Hepatocyte (in vitro differentiated cells): ENCODE results near the gene PPP4R1. TPM values are rescaled to one million over a fixed set of nuclear protein-coding genes. Genes with fewer than 3 reads are reported as not detected.

Experiments used
- DNase-seq: peaks from one replicate; pipeline ENCODE4 v3.0.0-alpha.2; 2016; ENCODE audit warnings: low spot score
- H2AFZ ChIP-seq: fragments of 200-600 bp; sonication (generic); 2 replicates; pipeline ENCODE4 v1.6.0; 2016; ENCODE audit warnings: antibody characterized with exemption, mild to moderate bottlenecking
- H3K27ac ChIP-seq: fragments of 200-600 bp; sonication (generic); 2 replicates; pipeline ENCODE4 v1.5.1; 2016; ENCODE audit warnings: mild to moderate bottlenecking
- H3K27me3 ChIP-seq: fragments of 200-600 bp; sonication (generic); 2 replicates; pipeline ENCODE4 v1.6.1; 2016
- H3K36me3 ChIP-seq: fragments of 200-600 bp; sonication (generic); replicated peaks from 2 replicates; pipeline ENCODE4 v1.5.1; 2016; ENCODE audit warnings: low read depth; ENCODE audit not compliant: insufficient read depth
- H3K4me1 ChIP-seq: fragments of 200-600 bp; sonication (generic); 2 replicates; pipeline ENCODE4 v1.5.1; 2016; ENCODE audit warnings: mild to moderate bottlenecking, moderate library complexity; ENCODE audit not compliant: insufficient read depth
- H3K4me2 ChIP-seq: fragments of 200-600 bp; sonication (generic); 2 replicates; pipeline ENCODE4 v1.6.0; 2016
- H3K4me3 ChIP-seq: fragments of 200-600 bp; sonication (generic); 2 replicates; pipeline ENCODE4 v1.5.1; 2016; ENCODE audit warnings: mild to moderate bottlenecking
- H3K79me2 ChIP-seq: fragments of 200-600 bp; sonication (generic); 2 replicates; pipeline ENCODE4 v1.6.0; 2017; ENCODE audit warnings: mild to moderate bottlenecking
- H3K9me2 ChIP-seq: fragments of 200-600 bp; sonication (generic); replicated peaks from 2 replicates; pipeline ENCODE4 v1.6.0; 2017; ENCODE audit warnings: mild to moderate bottlenecking; ENCODE audit not compliant: insufficient read depth
- H3K9me3 ChIP-seq: fragments of 200-600 bp; sonication (generic); 2 replicates; pipeline ENCODE4 v1.5.1; 2016; ENCODE audit warnings: low read depth, mild to moderate bottlenecking
- H4K20me1 ChIP-seq: fragments of 200-600 bp; sonication (generic); 2 replicates; pipeline ENCODE4 v1.6.0; 2016; ENCODE audit warnings: mild to moderate bottlenecking; ENCODE audit not compliant: insufficient read depth, poor library complexity, severe bottlenecking
- EZH2 ChIP-seq: fragments of 200-600 bp; sonication (generic); IDR thresholded peaks from 2 replicates; pipeline ENCODE4 v1.6.1; 2016; ENCODE audit warnings: antibody characterized with exemption, mild to moderate bottlenecking, borderline replicate concordance
- EZH2phosphoT487 ChIP-seq: fragments of 200-600 bp; sonication (generic); IDR thresholded peaks from one replicate; pipeline ENCODE4 v1.6.1; 2018; ENCODE audit warnings: antibody characterized with exemption, mild to moderate bottlenecking, low read depth, moderate library complexity; ENCODE audit not compliant: unreplicated experiment, severe bottlenecking
- WGBS: methylation state at CpG from one replicate; pipeline ENCODE4 v1.1.6; 2016; ENCODE audit warnings: low lambda C conversion rate; ENCODE audit errors: missing lambda C conversion rate; 5-methylcytosine and 5-hydroxymethylcytosine counted together
- polyA plus RNA-seq: library from polyadenylated mRNA; unstranded; fragments of >200 nt; fragmentation: Nextera tagmentation; extraction: Ambion mirVana; gene quantifications from 2 replicates; pipeline ENCODE4 v1.2.1, GENCODE V29; 2016
- total RNA-seq: library from RNA; depleted of rRNA; stranded (reverse); fragments of >200 nt; gene quantifications from 2 replicates; pipeline ENCODE4 v1.2.3, GENCODE V29; 2014
- TF ChIP-seq, protein P1 (sequence below): fragments of 200-600 bp; sonication (generic); IDR thresholded peaks from 2 replicates; pipeline ENCODE4 v1.5.1; 2016; ENCODE audit warnings: antibody characterized with exemption, mild to moderate bottlenecking; ENCODE audit not compliant: poor library complexity

The PPP4R1 gene
- total and polyA plus RNA-seq, 2 experiments from 2014 or later: 34.5 to 93.6 TPM

DNA sequence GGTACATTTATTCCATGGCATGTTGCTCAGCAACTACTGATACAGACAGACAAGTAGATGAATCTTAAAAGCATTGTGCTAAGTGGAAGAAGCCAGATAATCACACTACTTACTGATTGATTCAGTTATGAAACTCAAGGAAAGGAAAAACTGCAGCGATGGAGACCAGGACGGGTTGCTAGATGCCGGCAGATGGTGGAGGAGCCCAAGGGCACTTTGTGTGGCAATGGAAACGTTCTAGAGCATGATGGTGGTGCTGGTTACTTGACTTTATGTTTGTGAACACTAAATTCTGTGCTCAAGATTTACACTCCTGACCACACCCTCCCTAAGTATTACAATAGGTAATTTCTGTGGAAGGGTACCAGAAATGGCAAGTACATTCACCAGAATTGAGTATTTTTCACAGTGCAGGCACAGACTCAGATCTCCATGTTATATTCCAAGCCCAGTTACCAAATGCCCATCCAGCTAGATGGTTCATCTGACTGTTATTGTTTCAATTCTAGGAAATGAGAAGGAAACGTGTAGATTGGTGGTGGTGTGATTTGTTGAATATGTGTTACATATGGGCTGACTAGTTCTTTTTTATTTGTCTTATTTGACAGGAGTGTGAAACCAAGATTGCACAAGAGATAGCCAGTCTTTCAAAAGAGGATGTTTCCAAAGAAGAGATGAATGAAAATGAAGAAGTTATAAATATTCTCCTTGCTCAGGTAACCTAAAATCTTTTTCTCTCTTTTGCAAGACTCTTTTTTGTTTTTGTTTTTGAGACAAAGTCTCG lies 83.9 kb downstream of the PPP4R1 start:
- H3K9me3 ChIP-seq: no peaks in the 10 kb centered on the region
- no peak for DNase-seq
- H3K79me2 ChIP-seq: no peaks in the 10 kb centered on the region
- H3K27me3 ChIP-seq: no peaks in the 10 kb centered on the region
- H3K9me2 ChIP-seq: no peaks in the 10 kb centered on the region
- no peak overlapping the region for H3K27ac ChIP-seq
- H3K4me2 ChIP-seq: no peak overlapping the region
- peaks cover under 1% of the 10 kb centered on the region for H3K4me1 ChIP-seq
- H3K4me3 ChIP-seq: no peak overlapping the region
- H2AFZ ChIP-seq: no peak overlapping the region
- TF ChIP-seq, protein P1, sequence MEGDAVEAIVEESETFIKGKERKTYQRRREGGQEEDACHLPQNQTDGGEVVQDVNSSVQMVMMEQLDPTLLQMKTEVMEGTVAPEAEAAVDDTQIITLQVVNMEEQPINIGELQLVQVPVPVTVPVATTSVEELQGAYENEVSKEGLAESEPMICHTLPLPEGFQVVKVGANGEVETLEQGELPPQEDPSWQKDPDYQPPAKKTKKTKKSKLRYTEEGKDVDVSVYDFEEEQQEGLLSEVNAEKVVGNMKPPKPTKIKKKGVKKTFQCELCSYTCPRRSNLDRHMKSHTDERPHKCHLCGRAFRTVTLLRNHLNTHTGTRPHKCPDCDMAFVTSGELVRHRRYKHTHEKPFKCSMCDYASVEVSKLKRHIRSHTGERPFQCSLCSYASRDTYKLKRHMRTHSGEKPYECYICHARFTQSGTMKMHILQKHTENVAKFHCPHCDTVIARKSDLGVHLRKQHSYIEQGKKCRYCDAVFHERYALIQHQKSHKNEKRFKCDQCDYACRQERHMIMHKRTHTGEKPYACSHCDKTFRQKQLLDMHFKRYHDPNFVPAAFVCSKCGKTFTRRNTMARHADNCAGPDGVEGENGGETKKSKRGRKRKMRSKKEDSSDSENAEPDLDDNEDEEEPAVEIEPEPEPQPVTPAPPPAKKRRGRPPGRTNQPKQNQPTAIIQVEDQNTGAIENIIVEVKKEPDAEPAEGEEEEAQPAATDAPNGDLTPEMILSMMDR: no peak
- TF ChIP-seq EZH2phosphoT487 (no peak), EZH2 (no peak)
- H4K20me1 ChIP-seq: no peaks in the 10 kb centered on the region
- WGBS: 94% methylated on average over 6 of the region's 6 CpGs
- H3K36me3 ChIP-seq: no peaks in the 10 kb centered on the region

DNA sequence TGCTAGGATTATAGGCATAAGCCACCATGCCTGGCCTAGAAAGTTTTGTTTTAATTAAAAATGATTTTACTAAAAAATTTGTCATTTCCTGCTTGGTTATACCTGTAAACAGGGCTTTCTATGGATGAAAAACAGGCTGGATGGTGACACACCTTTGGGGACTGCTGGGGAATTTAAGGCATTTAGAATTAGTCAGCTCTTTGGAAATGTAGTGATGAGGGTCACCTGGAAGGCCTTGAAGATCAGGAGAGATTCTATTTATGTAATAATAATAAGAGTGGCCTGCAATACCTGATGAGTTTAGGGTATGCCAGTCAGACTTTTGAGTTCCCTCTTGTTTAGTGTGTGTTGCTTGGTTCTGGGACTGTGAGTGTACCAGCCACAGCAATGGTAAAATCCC lies 87.9 kb downstream of the PPP4R1 start:
- H3K4me2 ChIP-seq: no peak overlapping the region
- DNase-seq: no peak
- H3K9me3 ChIP-seq: no peaks in the 10 kb centered on the region
- H3K4me1 ChIP-seq: no peaks in the 10 kb centered on the region
- no peak overlapping the region for H3K27ac ChIP-seq
- H4K20me1 ChIP-seq: no peaks in the 10 kb centered on the region
- TF ChIP-seq EZH2: no peak
- TF ChIP-seq, protein P1: no peak
- no peak for TF ChIP-seq EZH2phosphoT487
- H3K4me3 ChIP-seq: no peak overlapping the region
- no peaks in the 10 kb centered on the region for H3K9me2 ChIP-seq
- H3K79me2 ChIP-seq: no peaks in the 10 kb centered on the region
- H3K27me3 ChIP-seq: no peaks in the 10 kb centered on the region
- no peaks in the 10 kb centered on the region for H3K36me3 ChIP-seq
- H2AFZ ChIP-seq: no peak overlapping the region

DNA sequence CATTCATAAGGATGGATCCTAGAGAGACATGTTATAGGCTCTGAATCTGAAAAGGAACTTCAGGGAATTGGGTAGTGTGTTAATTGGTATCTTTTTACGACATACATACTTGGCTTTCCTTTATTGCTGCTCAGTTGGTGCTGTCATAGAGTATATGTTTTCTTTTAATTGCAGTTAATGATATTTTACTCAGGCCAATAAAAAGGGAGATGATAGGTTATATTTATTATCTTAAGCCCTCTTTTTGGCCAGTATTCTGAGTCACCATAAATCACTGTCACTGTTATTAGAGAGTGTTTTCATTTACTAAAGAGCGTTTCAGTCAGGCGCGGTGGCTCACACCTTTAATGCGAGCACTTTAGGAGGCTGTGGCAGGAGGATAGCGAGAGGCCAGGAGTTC lies 91.4 kb downstream of the PPP4R1 start:
- no peaks in the 10 kb centered on the region for H3K9me2 ChIP-seq
- H3K4me1 ChIP-seq: no peaks in the 10 kb centered on the region
- H3K36me3 ChIP-seq: no peaks in the 10 kb centered on the region
- no peak overlapping the region for H3K4me3 ChIP-seq
- 93% methylated on average over 6 of the region's 6 CpGs for WGBS
- TF ChIP-seq, protein P1: no peak
- TF ChIP-seq EZH2phosphoT487 (no peak), EZH2 (no peak)
- no peaks in the 10 kb centered on the region for H3K9me3 ChIP-seq
- no peak overlapping the region for H2AFZ ChIP-seq
- H3K27ac ChIP-seq: no peak overlapping the region
- H3K79me2 ChIP-seq: no peaks in the 10 kb centered on the region
- no peak for DNase-seq
- no peaks in the 10 kb centered on the region for H3K27me3 ChIP-seq
- H4K20me1 ChIP-seq: no peaks in the 10 kb centered on the region
- H3K4me2 ChIP-seq: no peak overlapping the region

DNA sequence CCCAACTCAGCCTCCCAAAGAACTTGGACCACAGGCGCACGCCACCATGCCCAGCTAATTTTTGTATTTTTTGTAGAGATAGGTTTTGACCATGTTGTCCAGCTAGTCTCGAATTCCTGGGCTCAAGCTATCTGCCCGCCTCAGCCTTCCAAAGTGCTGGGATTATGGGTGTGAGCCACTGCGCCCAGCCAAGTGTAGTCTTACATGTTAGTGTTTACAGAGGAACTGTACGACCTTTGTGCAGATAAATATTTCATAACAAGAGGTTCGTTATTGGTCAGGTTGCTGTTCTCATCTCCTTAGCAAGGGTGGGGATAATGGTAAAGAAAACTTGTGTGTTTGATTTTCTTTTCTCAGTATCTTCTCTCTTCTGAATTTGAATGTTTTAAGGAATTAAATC lies 92.6 kb downstream of the PPP4R1 start:
- DNase-seq: no peak
- H2AFZ ChIP-seq: no peak overlapping the region
- H3K4me2 ChIP-seq: no peak overlapping the region
- TF ChIP-seq EZH2phosphoT487: no peak
- no peak for TF ChIP-seq EZH2
- TF ChIP-seq, protein P1: no peak
- no peak overlapping the region for H3K4me3 ChIP-seq
- H3K36me3 ChIP-seq: no peaks in the 10 kb centered on the region
- H3K9me3 ChIP-seq: no peaks in the 10 kb centered on the region
- H3K79me2 ChIP-seq: no peaks in the 10 kb centered on the region
- WGBS: 91% methylated on average over 7 of the region's 7 CpGs
- H3K27ac ChIP-seq: no peak overlapping the region
- H3K27me3 ChIP-seq: no peaks in the 10 kb centered on the region
- no peaks in the 10 kb centered on the region for H4K20me1 ChIP-seq
- no peaks in the 10 kb centered on the region for H3K9me2 ChIP-seq
- no peaks in the 10 kb centered on the region for H3K4me1 ChIP-seq
